Measurements from ENCODE around the gene UBE2U.

UBE2U gene, protein sequence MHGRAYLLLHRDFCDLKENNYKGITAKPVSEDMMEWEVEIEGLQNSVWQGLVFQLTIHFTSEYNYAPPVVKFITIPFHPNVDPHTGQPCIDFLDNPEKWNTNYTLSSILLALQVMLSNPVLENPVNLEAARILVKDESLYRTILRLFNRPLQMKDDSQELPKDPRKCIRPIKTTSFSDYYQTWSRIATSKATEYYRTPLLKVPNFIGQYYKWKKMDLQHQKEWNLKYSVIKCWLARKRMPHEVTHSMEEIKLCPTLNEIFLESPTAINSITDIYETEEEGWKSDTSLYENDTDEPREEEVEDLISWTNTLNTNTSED

DNA sequence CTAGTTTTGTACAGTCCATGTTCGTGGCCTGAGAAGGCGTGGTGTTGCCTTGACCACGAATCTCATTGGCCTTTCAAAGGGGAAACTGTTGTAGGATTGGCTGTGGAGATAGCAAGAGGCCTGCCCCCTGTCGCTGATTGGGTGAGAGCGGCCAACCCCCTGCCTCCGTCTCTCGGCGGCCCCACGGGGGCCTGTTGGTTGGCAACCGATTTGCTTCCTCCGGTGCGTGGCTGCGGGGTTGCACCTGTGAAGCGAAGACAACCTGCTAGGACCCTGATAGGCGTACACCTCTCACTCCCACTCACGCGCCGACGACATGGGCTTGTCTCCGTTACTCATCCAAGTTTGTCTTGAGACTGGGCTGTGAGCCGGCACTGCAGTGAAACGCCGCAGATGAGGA, at the start of gene UBE2U:
UBE2U (plus strand) TSS at position 204 of the 400 bp plus-strand sequence. CDS start 428 bp downstream, outside the sequence.
- DNase-seq = no peak

DNA sequence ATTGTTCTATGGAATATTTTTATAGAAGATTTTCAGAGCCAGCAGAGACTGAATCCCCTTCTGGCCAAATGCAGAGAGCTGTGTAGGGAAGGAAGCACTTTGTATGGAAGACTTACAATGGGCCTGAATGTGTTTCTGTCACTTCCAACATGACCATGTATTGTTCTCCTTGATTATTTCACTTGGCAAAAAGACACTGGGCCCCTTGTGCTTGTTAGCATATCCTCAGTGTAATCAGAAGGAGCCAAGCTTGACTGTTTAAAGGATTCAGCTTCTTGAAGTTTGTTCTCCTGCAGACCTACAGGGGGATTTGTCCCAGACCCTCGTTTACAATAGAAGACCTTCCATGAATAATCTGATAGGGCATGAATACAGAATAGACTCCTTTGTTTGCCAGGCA, 48.1 kb upstream of the UBE2U start:
- no peak for DNase-seq

DNA sequence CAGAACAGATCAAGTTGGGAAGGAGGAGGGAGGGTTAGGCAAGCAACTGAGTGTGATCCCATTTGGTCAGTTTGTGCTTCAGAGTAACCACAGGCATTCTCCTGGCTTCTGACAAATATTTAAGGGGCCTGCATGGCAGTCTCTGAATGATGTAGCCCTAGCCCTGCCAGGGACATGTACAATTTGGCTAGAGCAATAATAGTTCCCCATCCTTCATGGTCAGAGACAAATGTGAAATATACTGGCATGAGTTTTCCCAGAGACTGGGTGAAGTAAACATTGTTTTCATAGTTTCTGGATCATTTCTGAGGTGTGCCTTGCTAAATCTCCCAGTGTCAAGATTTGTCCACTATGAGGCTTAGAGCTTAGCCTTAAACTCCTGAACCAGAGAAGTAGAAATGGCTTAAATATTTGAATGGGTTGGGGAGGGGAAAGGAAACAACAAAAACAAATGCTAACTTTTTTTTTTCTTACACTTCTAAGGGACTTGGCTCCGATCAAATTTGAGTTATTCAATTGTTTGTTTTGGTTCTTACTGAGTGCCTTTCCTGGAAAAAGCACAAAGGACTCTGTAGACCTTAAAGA, 42.0 kb upstream of the UBE2U start:
- no peak for DNase-seq

DNA sequence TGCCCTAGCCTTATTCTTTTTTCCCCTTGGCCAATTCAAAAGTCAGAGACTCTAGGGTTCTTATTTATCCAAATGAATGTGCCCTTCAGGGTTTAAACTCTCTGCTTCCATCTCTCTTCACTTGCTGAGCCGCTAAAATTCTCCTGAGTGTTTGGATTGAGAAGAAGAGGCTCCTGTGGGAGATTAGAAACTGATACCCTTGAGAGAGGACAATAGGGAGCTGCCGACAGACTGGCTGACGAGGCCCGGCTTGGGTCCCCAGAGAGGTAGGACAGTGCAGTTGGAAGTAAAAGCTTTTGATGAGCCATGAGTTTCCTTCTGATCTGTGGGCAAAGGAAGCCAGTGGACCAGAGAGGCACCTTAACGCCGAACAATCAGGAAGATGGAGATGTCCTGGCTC, 41.3 kb upstream of the UBE2U start:
- DNase-seq = peak; percentile 56

DNA sequence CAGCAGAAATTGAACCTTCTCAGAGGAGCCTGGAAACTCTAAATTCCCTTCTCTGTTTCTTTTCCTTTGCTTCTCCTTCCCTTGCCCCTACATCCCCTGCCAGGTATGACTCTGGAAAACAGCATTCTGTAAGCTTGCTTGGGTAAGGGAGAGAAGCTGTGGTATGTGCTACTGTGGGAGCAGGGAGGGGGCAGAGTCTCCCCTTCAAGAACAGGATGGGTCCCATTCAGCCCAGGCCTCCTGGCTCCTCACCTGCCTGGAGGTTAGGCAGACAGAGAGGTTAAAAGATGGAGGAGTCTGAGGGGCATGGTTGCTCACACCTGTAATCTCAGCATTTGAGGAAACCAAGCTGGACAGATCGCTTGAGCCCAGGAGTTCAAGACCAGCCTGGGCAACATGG, 40.6 kb upstream of the UBE2U start:
- no peak for DNase-seq

DNA sequence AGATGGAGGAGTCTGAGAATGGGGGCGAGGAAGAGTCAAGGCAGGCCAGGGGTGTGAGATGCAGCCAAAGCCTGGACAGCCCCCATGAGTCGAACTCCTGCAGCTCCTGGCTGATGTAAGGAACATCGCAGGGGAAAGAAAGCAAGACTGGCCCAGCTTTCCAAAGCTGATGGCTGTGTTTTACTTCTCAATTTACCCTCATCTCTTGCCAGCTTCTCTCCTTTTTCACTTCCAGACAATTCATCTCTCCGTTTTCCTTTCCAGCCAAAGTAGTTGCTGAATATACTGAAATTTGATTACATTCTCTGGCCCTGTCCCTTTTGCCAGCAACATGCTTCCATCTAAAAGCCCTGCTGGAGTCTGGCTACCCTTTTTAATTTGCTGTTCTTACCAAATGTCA, 40.0 kb upstream of the UBE2U start:
- no peak for DNase-seq

DNA sequence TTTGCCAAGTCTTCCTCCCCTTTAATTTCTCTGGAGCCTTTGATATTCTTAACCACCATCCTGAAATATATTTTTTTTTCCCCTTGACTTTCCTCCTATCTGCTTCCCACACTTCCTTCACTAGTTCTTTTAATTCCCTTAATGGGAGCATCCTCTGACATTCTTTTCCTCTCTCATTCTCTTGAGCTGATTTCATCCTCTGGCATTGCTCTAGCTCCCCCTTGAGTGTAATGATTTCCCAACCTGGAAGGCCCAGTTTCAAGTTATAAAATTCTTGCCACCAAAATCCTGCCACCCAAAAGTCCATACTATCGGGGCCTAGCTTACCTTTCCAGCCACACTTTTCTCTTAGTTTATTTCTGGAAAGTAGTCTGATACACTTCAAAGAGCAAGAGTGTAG, 39.5 kb upstream of the UBE2U start:
- DNase-seq = no peak

DNA sequence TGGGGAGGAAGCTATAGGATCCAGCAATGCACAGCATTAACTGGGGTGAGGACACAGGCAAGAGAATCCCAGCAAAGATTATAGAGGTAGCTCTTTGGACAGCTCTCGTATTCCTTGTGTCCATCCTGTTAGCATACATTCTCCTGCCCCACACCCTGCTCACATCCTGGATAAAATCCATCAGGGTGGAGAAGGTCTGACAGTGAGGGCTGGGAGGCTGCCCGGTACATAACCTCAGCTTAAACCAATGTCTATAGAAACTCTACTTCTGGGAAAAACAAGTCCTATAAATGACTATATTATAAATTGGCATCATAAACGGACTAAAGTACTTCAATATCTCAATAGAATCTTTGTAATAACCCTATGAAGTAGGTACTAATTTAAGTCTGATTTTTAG, 36.8 kb upstream of the UBE2U start:
- no peak for DNase-seq

DNA sequence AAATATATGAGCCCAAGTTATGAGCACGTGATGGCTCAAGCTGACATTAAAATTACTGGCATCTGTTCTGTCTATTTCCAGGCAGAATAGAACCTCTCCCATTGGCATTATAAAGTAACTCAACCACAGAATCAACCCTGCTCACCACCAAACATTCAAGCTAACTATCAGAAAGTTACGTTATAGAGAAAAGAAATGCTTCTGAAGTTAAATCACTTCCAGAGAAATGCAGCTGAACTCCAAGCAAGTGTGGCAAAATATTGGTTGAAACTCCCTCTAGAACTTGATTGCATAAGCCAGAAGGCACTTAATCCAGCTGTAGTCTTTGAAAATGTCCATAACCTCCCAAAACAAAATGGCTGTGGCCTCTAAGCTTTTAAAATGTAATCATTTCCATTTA, 36.2 kb upstream of the UBE2U start:
- no peak for DNase-seq

DNA sequence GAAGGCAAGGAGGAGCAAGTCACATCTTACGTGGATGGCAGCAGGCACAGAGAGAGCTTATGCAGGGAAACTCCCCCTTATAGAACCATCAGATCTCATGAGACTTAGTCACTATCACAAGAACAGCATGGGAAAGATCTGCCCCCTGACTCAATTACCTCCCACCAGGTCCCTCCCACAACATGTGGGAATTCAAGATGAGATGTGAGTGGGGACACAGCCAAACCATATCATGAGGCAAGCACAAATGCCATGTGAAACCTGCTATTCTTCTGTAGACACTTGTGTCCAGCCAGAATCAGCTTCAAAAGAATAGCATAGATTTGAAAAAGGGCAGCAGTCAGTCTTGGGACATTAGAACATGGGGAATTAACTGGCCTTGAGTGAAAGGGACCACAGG, 32.2 kb upstream of the UBE2U start:
- DNase-seq = no peak

DNA sequence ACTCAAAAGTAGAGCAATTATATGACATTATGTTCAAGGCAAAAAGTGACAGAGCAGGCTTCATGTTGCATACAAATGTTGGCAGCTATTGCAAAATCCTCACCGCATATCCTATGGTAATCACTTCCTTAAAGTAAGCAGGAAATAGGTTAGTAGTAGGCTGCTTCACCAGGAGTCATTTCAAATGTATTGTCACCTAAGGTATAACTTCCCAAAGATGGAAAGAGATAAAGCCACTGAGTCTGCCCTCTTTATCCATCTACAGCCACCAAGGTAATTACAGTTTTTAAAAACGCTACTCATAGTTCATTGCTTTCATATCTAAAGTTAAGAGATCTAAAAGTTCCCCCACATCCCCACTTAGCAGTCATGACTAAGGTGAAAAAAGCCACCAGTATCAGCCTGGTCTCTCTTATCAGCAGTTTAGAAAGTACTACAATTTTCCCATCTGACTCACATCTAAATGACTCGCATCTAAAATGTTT, 31.6 kb upstream of the UBE2U start:
- DNase-seq = no peak

DNA sequence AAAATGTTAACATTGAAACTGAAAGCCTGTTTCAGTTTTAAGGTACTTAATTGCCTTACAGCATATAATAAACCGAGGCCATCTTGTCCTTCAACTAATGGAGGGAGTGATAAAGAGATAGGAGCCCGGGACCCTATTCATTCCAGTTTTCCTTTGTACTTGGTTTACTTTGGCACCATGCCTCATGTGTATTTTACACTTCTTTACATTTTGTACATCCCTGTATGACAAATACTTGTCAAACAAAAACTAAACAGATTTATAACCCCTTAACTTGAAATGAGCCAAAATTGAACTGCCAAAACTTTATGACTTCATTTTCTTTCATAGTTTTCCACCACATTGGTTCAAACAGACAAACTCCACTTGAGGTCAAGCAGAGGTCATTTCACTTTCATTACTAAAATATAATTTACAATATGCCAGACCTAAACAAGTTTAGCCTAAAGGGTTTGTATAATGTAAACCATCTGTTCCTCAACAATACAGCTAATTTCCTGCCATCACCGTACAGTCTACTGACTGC, 30.9 kb upstream of the UBE2U start:
- no peak for DNase-seq

DNA sequence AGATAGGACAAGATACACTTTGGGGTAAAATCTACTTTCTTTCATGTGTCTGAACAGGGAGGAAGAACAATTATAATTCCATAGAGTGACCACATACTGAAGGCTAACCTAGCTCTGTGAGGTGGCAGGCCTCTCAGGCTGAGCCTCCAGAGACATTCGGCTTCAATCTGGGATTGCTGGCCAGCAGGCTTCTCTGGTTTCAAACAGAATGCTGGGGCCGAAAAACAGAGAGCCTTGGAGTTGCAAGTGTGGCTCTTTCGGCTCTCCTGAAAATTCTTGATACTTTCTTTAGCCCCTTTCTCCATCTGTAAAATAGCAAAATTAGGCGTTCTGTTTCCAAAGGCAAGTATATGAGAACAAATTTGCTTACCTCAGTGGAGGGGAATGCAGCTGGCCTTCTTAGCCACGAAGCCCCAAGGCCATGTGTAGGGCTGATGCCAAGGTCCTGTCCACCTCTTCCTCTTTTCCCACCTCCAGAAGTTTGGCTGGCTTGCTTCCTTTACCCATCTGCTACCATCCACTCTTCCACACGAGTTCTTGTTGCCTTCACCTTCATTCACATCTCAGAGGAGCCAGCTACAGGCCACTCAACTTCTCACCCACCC, 30.0 kb upstream of the UBE2U start:
- DNase-seq = no peak

DNA sequence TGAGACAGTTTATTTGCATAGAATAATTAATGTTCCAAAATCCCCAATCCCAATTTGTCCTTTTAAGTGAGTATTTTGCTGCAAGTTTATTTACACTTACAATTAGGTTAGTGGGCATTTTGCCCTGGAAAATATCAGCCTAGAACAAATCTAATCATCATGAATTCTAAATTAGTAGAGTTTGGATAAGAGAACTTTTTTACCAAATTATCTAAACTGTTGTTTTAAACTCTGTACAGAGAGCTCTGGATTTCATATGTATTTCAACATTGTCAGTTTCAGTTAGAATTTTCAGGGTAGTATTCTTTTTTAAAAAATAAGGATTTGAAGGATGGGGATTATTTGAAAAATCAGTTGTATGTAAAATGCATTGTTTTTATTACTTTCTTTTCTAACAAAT, 27.8 kb upstream of the UBE2U start:
- no peak for DNase-seq

DNA sequence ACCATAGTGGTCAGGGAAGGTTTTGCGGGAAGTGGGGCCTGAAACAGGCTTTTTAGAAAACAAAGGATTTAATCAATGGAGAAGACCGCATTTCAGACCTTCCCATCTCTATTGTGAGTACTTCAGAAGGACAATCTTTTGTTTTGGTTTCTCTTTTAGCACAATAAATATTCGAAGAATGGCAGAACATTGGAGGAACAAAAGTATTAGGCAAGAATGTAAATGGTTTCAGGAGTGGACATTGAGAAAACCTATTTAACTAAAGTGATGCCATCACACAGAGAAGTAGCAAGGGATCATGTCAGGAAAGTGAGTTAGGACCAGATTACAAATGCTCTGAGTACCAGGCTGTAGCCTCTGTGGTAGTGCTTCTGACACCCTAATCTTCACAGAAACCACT, 26.8 kb upstream of the UBE2U start:
- no peak for DNase-seq

DNA sequence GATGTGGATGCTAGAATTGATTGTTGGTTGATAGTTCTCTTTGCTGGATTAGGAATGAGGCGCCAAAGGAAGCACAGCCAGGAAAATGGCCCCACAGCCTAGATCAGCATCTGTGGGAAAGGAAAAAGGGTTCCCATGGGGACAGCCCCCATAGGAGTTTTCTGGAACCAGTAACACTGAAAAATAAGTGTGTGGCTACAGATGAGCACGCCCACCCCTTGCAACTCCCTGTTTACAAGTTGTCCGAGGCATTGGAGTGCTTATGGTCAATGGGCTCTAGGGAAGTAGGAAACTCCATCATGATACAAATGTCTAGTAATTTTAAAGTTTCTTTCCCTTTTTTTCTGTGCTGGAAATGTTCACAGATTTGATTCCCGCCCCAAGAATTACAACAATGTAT, 23.8 kb upstream of the UBE2U start:
- DNase-seq = no peak

DNA sequence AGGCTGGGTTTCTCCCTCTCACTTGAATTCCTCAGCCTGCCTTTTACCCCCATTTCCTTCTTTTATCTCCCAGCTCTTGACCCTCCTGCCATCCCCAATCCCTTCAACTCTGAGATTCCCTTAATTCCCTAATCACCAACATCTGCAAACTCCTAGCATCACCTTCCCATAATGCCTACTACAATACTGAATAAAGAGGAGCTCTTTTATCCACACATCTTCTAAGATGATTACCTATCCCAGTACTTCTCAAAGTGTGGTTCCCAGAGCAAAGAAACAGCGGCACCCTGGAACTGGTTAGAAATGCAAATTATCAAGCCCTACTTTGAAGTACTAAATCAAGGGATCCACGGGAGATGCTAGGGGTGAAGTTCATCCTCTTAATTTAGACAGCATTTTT, 21.2 kb upstream of the UBE2U start:
- no peak for DNase-seq

DNA sequence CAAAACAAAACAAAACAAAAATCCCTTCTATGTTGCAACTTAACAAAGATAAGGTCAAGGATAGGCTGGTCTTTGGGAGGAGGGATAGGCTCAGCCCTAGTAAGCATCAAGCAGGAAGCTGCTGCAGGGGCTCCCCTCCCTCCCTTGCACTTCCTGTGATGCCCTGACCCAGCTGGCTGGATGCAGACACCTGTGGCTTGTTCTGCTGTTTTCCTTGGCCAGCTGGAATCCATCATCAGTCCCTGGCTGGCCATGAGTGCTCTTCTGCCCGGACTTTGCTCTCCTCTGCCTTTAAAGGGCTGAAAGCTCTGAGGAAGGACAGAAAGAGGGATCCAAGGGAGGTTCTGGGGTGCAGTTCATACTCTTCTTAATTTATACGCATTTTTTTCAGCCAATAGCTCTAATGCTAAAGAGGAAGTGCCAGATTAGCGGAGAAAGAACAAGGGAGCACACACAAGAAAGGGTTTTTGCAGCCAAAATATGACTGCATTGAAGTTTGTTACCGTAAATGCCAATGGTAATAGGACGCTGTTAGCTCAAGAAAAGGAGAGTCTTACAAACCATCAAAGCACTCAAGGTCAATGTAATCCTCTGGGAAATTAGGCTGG, 19.9 kb upstream of the UBE2U start:
- DNase-seq = no peak

DNA sequence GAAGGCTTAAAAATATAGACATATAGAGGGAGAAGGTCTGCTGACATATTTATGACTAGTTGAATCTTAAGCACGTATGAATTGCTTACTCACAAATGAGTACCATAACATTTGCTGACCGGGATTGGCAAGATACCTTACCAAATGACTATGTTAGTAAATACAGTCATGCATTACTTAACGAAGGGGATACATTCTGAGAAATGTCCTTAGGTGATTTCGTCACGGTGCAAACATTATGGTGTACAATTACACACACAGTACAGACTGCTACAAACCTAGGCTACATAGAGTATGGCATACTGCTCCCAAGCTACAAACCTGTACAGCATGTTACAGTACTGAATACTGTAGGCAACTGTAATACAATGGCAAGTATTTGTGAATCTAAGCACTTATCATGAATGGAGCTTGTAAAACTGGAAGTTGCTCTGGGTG, 19.4 kb upstream of the UBE2U start:
- DNase-seq = no peak

DNA sequence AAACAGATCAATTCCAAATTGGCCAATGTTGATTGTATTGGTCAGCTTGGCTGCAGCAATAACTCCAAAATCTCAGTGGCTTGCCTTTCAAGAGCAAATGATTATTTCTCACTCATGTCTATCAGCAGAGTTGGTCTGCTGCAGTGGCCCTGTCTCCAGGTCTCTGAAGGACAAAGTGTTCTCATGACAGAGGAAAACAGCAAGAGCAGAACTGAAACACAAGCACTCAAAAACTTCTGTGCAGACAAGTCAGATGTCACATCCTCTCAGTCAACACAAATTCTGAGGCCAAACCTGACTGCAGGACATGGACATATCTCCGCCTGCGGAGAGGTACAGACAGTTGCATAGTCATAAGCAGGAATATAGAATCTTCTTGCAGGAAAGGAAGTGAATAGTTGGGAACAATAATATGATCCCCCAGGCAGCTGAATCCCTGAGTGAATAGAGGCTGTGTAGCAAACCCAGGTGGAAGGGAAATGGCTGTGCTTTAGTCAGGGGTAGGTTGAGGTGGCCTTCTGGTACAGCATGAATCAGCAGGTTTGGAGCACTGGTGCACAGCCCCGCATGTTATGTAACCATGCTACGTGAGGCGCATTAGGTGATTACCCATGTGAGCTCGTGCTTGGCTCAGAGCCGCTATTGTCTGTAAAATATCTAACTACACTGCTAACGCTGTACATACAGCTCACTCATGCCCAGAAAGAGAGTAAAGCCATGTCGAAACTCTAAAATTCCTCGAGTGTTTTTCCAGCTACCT, 17.1 kb upstream of the UBE2U start:
- no peak for DNase-seq

DNA sequence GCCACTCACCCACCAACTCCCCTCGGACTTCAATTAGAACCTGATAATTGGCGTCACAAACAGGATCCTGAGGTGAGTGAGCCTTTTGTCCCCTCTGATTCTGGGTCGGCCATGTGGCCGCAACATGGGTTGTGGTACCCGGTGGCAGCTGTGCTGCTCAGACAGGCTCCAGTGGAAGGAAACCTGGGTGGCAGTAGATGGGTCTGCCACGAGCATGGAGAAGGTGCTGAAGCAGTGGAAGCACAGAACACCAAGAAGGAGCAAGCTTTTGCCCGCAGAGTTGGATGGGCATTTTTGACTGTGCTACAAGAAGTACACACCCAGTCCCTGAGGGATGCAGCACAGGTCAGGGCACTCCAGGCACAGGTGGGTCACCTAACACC, 16.5 kb upstream of the UBE2U start:
- DNase-seq = no peak

DNA sequence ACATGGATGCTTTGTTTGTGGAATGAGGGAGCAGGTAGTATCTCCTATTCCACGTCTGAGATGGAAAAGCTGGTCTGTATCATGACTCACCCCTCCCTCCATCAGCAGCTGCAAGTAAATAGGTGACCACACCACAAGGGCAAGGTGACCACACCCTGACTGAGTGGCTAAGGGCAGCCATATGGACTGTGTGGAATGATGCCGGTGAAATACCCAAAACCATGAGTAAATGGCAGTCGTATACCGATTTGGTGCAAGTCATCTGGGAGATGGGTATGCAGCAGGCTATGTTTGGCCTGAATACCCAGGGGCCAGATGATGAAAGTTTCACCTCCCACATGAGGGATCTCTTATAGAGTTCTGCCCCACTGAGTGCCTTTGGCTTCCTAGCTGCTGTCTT, 15.8 kb upstream of the UBE2U start:
- DNase-seq = no peak

DNA sequence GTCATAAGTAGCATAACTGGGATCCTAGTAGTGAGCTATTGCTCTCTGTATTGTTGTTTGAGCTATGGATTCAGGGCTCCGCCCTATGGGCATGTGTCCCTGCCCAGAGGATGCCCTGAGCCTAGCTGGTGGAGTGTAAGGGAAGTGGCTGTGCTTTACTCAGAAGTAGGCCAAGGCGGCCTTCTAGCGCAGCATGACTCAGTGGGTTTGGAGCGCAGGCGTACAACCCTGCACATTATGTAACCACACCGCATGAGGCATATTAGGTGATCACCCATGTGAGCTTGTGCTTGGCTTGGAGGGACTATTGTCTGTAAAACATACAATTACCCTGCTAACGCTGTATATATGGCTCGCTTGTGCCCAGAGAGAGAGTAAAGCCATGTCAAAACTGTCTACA, 11.1 kb upstream of the UBE2U start:
- no peak for DNase-seq

All from NCI-H187 treated with DMSO at 0.1 percent for 48 hours (cell line).